ENCODE data around the gene PDE8B.

The PDE8B gene

DNA sequence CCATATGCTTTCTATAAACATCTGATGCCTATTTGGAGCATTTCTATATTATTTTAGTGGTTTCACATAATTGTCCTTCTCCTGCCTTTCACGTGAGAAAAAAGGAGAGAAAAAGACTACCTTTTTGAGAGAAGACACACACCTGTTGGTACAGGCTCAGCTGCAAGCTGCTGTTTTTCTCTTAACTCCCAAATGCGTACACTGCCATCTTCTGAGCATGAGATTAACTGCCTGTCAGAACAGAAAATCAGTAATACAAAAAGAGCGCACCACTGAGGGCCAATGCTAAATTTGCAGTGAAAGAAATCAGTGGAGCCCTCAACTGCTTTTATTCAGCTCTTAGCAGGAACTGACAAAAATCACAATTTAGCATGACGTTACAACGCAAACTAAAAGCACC, 226.7 kb downstream of the PDE8B start:
- Histone ChIP-seq H3K36me3 (ENCODE audit: insufficient read depth, low read length) (peaks cover 70% of the 10 kb centered on the region; the same call in 1 of the 2 replicates), H3K4me3 (ENCODE audit: low read depth, low read length, poor library complexity, severe bottlenecking) (no peak overlapping the region), H3K27me3 (ENCODE audit: insufficient read depth, low read length) (no peaks in the 10 kb centered on the region), H3K4me2 (ENCODE audit: low read length) (no peak overlapping the region), H3K4me1 (ENCODE audit: insufficient read depth, low read length, severe bottlenecking) (no peaks in the 10 kb centered on the region), H3F3A (ENCODE audit: insufficient read depth, low read length) (no peaks in the 10 kb centered on the region), H2AFZ (ENCODE audit: low read length) (no peak overlapping the region), H3K79me2 (ENCODE audit: insufficient read depth, low read length) (no peaks in the 10 kb centered on the region), H3K9me2 (ENCODE audit: low read depth, low read length) (no peaks in the 10 kb centered on the region), H3K9ac (ENCODE audit: low read length) (no peak overlapping the region), H4K20me1 (ENCODE audit: insufficient read depth, low read length) (no peaks in the 10 kb centered on the region), H3K9me3 (ENCODE audit: low read length) (no peaks in the 10 kb centered on the region), H3K27ac (ENCODE audit: low read depth, low read length, poor library complexity, severe bottlenecking) (no peak overlapping the region)
- TF ChIP-seq, protein P1, sequence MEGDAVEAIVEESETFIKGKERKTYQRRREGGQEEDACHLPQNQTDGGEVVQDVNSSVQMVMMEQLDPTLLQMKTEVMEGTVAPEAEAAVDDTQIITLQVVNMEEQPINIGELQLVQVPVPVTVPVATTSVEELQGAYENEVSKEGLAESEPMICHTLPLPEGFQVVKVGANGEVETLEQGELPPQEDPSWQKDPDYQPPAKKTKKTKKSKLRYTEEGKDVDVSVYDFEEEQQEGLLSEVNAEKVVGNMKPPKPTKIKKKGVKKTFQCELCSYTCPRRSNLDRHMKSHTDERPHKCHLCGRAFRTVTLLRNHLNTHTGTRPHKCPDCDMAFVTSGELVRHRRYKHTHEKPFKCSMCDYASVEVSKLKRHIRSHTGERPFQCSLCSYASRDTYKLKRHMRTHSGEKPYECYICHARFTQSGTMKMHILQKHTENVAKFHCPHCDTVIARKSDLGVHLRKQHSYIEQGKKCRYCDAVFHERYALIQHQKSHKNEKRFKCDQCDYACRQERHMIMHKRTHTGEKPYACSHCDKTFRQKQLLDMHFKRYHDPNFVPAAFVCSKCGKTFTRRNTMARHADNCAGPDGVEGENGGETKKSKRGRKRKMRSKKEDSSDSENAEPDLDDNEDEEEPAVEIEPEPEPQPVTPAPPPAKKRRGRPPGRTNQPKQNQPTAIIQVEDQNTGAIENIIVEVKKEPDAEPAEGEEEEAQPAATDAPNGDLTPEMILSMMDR (IDR thresholded peaks at IDR 0.05; ENCODE audit: low read length) = peak; percentile 44
- no peak for TF ChIP-seq EZH2 (IDR thresholded peaks at IDR 0.05; ENCODE audit: borderline replicate concordance, low read length)

DNA sequence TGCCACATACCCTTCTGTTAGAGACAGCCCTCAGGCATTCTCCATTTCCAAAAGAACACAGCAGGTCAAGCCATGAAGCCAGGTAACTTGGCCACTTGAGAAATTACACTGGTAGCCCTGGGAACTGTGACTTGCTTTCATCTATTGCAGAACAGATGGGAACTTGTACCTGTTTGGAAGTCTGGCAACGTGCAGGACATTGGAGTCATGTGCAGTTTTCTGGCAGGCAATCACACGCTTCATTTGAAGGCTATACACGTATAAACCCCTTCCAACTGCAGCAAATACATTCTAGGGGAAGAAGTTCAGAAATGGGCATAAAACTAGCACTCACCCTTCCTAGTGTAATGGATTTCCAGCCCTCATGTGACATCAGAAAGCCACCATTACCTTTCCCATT, 227.6 kb downstream of the PDE8B start:
- TF ChIP-seq, protein P1 (IDR thresholded peaks at IDR 0.05; ENCODE audit: low read length) = no peak
- no peak for TF ChIP-seq EZH2 (IDR thresholded peaks at IDR 0.05; ENCODE audit: borderline replicate concordance, low read length)
- Histone ChIP-seq H3K27me3 (ENCODE audit: insufficient read depth, low read length) (no peaks in the 10 kb centered on the region), H3K4me2 (ENCODE audit: low read length) (no peak overlapping the region), H3F3A (ENCODE audit: insufficient read depth, low read length) (no peaks in the 10 kb centered on the region), H3K9me3 (ENCODE audit: low read length) (no peaks in the 10 kb centered on the region), H3K79me2 (ENCODE audit: insufficient read depth, low read length) (no peaks in the 10 kb centered on the region), H3K4me3 (ENCODE audit: low read depth, low read length, poor library complexity, severe bottlenecking) (no peak overlapping the region), H3K9me2 (ENCODE audit: low read depth, low read length) (no peaks in the 10 kb centered on the region), H3K27ac (ENCODE audit: low read depth, low read length, poor library complexity, severe bottlenecking) (no peak overlapping the region), H4K20me1 (ENCODE audit: insufficient read depth, low read length) (no peaks in the 10 kb centered on the region), H2AFZ (ENCODE audit: low read length) (no peak overlapping the region), H3K9ac (ENCODE audit: low read length) (no peak overlapping the region), H3K36me3 (ENCODE audit: insufficient read depth, low read length) (peaks cover 61% of the 10 kb centered on the region; the same call in 1 of the 2 replicates), H3K4me1 (ENCODE audit: insufficient read depth, low read length, severe bottlenecking) (no peaks in the 10 kb centered on the region)

DNA sequence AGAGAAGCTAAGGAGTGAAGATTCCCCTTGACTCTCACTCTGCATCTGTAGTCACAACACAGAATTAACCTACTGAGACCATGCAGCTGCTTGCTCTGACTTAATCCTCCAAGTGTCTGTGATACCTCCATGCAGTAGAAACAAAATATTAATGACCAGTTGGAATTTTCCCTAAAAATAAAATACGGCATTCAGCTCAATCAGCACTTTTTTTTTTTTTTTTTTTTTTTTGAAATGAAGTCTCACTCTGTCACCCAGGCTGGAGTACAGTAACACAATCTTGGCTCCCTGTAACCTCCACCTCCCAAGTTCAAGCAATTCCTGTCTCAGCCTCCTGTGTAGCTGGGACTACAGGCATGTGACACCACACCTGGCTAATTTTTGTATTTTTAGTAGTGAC, 233.2 kb downstream of the PDE8B start:
- no peaks in the 10 kb centered on the region for H3F3A ChIP-seq (ENCODE audit: insufficient read depth, low read length)
- H3K4me1 ChIP-seq (ENCODE audit: insufficient read depth, low read length, severe bottlenecking) = no peaks in the 10 kb centered on the region
- no peak overlapping the region for H3K4me2 ChIP-seq (ENCODE audit: low read length)
- peaks cover 48% of the 10 kb centered on the region for H3K36me3 ChIP-seq (ENCODE audit: insufficient read depth, low read length)
- no peak for TF ChIP-seq EZH2 (IDR thresholded peaks at IDR 0.05; ENCODE audit: borderline replicate concordance, low read length)
- TF ChIP-seq, protein P1 (IDR thresholded peaks at IDR 0.05; ENCODE audit: low read length) = no peak
- no peak overlapping the region for H3K9ac ChIP-seq (ENCODE audit: low read length)
- no peaks in the 10 kb centered on the region for H3K9me3 ChIP-seq (ENCODE audit: low read length)
- no peak overlapping the region for H2AFZ ChIP-seq (ENCODE audit: low read length)
- no peaks in the 10 kb centered on the region for H3K9me2 ChIP-seq (ENCODE audit: low read depth, low read length)
- H3K4me3 ChIP-seq (ENCODE audit: low read depth, low read length, poor library complexity, severe bottlenecking) = no peak overlapping the region
- H4K20me1 ChIP-seq (ENCODE audit: insufficient read depth, low read length) = no peaks in the 10 kb centered on the region
- H3K27me3 ChIP-seq (ENCODE audit: insufficient read depth, low read length) = no peaks in the 10 kb centered on the region
- no peaks in the 10 kb centered on the region for H3K79me2 ChIP-seq (ENCODE audit: insufficient read depth, low read length)
- H3K27ac ChIP-seq (ENCODE audit: low read depth, low read length, poor library complexity, severe bottlenecking) = no peak overlapping the region
